Activated effector memory CD4-positive, alpha-beta T cell treated with anti-CD3 and anti-CD28 coated beads, Interleukin-2, amount 50 U/mL, for 16 hours (primary cell): Measurements from ENCODE around the gene GPATCH4.
"Not testable (repeated sequence)": the region's sequence is repeated elsewhere in the genome, so short reads cannot be mapped to it uniquely, and the experiment has no call there.

ENCODE experiments used
- DNase-seq: peaks from one replicate; pipeline ENCODE4 v3.0.0-alpha.2; 2020

Gene GPATCH4

GRCh38 chr1:156601122-156601830 is at the start of gene GPATCH4:
GPATCH4 (minus strand) TSS chr1:156601479.
- peak; percentile 91 for DNase-seq

- DNase-seq = no peak
Measured at GRCh38 chr1:156648951-156649350, 47.7 kb upstream of the GPATCH4 start.

- no peak for DNase-seq
Measured at GRCh38 chr1:156648496-156648895, 47.2 kb upstream of the GPATCH4 start.

- DNase-seq = no peak
Measured at GRCh38 chr1:156647351-156647750, 46.1 kb upstream of the GPATCH4 start.

GRCh38 chr1:156646738-156647211 is 45.5 kb upstream of the GPATCH4 start:
- DNase-seq = no peak

GRCh38 chr1:156645666-156646065 is 44.4 kb upstream of the GPATCH4 start:
- DNase-seq = no peak

- DNase-seq = no peak
Measured at GRCh38 chr1:156645056-156645455, 43.8 kb upstream of the GPATCH4 start.

- no peak for DNase-seq
Measured at GRCh38 chr1:156644640-156645039, 43.4 kb upstream of the GPATCH4 start.

GRCh38 chr1:156644146-156644545 is 42.9 kb upstream of the GPATCH4 start:
- no peak for DNase-seq

GRCh38 chr1:156643778-156644092 is 42.5 kb upstream of the GPATCH4 start:
- DNase-seq = no peak

- DNase-seq = no peak
Measured at GRCh38 chr1:156643049-156643777, 41.9 kb upstream of the GPATCH4 start.

- no peak for DNase-seq
Measured at GRCh38 chr1:156642265-156643048, 41.2 kb upstream of the GPATCH4 start.

GRCh38 chr1:156641761-156642264 is 40.5 kb upstream of the GPATCH4 start, which contains the start of gene BCAN:
BCAN (plus strand) TSS chr1:156642117; CDS start chr1:156646055, 3,938 bp downstream.
- DNase-seq = peak; percentile 67

- no peak for DNase-seq
Measured at GRCh38 chr1:156640842-156641706, 39.8 kb upstream of the GPATCH4 start.

- DNase-seq = no peak
Measured at GRCh38 chr1:156639601-156640101, 38.4 kb upstream of the GPATCH4 start.

GRCh38 chr1:156638189-156638985 is 37.1 kb upstream of the GPATCH4 start:
- no peak for DNase-seq

- no peak for DNase-seq
Measured at GRCh38 chr1:156632355-156632754, 31.1 kb upstream of the GPATCH4 start.

- DNase-seq = not testable (repeated sequence)
Measured at GRCh38 chr1:156631152-156631551, 29.9 kb upstream of the GPATCH4 start.

GRCh38 chr1:156629823-156630449 is 28.7 kb upstream of the GPATCH4 start:
- DNase-seq = no peak

- peak; percentile 78 for DNase-seq
Measured at GRCh38 chr1:156627313-156627880, 26.1 kb upstream of the GPATCH4 start.
